NB4 (cell line): ENCODE data around the gene IL25.

Experiments used
- MYC ChIP-seq: IDR thresholded peaks from 2 replicates; pipeline ENCODE4 v1.6.1; 2011; ENCODE audit warnings: low read depth, low read length
- POLR2A ChIP-seq: IDR thresholded peaks from 2 replicates; pipeline ENCODE4 v1.6.1; 2011; ENCODE audit warnings: mild to moderate bottlenecking; ENCODE audit not compliant: insufficient read length; ENCODE audit errors: extremely low read depth
- TF ChIP-seq, protein P1 (sequence below): IDR thresholded peaks from one replicate; pipeline ENCODE4 v1.5.1; 2012; ENCODE audit warnings: low read depth, low read length
- TF ChIP-seq, protein P2 (sequence below): IDR thresholded peaks from 2 replicates; pipeline ENCODE4 v1.6.1; 2011; ENCODE audit warnings: low read depth, low read length

DNA sequence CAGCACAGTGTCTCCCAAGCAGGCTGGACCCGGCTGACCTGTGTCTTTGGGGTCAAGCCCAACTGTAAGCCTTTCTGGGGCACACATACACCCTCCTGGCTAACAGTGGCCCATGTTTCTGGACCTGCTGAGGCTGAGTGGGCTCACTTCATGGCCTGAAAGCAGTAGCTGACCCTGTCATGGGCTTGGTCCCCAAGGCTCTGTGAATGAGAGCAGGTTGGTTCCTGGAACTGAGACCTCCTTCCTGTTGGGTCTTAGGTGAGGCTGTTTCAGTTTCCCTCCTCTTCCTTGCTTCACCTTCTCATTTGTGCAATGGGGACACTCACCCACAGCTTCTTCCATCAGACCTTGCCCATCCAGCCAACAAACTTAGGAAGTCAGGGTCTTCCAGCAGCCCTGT lies 744 bp upstream of the IL25 start:
- TF ChIP-seq, protein P1, sequence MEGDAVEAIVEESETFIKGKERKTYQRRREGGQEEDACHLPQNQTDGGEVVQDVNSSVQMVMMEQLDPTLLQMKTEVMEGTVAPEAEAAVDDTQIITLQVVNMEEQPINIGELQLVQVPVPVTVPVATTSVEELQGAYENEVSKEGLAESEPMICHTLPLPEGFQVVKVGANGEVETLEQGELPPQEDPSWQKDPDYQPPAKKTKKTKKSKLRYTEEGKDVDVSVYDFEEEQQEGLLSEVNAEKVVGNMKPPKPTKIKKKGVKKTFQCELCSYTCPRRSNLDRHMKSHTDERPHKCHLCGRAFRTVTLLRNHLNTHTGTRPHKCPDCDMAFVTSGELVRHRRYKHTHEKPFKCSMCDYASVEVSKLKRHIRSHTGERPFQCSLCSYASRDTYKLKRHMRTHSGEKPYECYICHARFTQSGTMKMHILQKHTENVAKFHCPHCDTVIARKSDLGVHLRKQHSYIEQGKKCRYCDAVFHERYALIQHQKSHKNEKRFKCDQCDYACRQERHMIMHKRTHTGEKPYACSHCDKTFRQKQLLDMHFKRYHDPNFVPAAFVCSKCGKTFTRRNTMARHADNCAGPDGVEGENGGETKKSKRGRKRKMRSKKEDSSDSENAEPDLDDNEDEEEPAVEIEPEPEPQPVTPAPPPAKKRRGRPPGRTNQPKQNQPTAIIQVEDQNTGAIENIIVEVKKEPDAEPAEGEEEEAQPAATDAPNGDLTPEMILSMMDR, result no peak
- TF ChIP-seq POLR2A (no peak), MYC (no peak)
- TF ChIP-seq, protein P2, sequence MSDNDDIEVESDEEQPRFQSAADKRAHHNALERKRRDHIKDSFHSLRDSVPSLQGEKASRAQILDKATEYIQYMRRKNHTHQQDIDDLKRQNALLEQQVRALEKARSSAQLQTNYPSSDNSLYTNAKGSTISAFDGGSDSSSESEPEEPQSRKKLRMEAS, result no peak
